Measurements from ENCODE around the gene PPT2.

- TF ChIP-seq MIXL1 (CRISPR knock-in tag; IDR thresholded peaks at IDR 0.05) (no peak), NFIC (IDR thresholded peaks at IDR 0.05; ENCODE audit: low read length) (no peak), HNF4G (IDR thresholded peaks at IDR 0.05; ENCODE audit: borderline replicate concordance, low read depth, low read length) (no peak), HNF4G (CRISPR knock-in tag; IDR thresholded peaks at IDR 0.05; ENCODE audit: borderline replicate concordance, low read depth) (no peak), CHCHD3 (CRISPR knock-in tag; IDR thresholded peaks at IDR 0.05) (no peak), GABPA (IDR thresholded peaks at IDR 0.05; ENCODE audit: low read depth, low read length) (no peak), GABPA (CRISPR knock-in tag; IDR thresholded peaks at IDR 0.05; ENCODE audit: low read depth) (no peak), FOXJ3 (CRISPR knock-in tag; IDR thresholded peaks at IDR 0.05; ENCODE audit: borderline replicate concordance) (no peak), ZBTB37 (CRISPR knock-in tag; IDR thresholded peaks at IDR 0.05) (no peak)
Observed at GRCh38 chr6:32107406-32107805, 46.5 kb upstream of the PPT2 start.
